Raji (cell line): ENCODE measurements around the gene PLXDC1.

ENCODE experiments used
- POLR2A ChIP-seq: IDR thresholded peaks from 2 replicates; pipeline ENCODE4 v1.6.1; 2011; ENCODE audit warnings: low read depth, low read length, control low read depth; ENCODE audit not compliant: insufficient read depth

PLXDC1 gene

DNA sequence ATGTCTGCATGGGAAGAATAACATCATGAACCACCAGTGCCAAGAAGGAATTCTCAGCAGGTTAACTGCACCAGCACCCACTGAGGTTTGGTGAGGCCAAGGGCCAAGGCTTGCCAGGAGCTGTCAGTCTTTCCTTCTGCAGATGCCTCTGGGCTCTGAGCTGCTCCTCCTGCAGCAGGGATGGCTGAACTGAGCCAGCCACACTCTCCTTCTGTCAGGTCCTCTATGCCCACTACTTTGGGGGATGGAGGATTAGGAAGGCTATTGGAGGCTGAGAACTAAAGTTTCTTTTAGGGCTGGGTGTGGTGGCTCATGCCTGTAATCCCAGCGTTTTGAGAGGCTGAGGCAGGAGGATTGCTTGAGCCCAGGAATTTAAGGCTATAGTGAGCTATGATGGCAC lies 71.6 kb downstream of the PLXDC1 start:
- TF ChIP-seq POLR2A = no peak

DNA sequence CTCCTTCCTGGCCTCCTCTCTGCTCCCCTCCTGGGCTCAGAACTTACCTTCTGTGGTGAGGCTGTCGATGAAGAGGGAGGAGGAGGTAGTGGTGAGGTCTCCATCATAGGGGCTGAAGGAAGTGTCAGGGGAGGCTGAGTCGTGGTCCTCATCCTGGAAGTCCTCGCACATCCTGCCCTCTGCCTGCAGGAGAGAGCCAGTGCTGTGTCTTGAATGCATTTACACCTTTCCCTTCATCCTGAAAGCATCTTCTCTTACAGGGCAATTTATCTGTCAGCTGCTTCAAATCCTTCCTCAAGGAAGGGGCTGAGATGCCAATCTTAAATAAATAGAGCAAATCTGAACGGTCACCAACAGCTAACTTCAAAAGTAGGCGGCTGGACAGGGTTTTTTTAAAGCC lies 73.6 kb downstream of the PLXDC1 start:
- no peak for TF ChIP-seq POLR2A

DNA sequence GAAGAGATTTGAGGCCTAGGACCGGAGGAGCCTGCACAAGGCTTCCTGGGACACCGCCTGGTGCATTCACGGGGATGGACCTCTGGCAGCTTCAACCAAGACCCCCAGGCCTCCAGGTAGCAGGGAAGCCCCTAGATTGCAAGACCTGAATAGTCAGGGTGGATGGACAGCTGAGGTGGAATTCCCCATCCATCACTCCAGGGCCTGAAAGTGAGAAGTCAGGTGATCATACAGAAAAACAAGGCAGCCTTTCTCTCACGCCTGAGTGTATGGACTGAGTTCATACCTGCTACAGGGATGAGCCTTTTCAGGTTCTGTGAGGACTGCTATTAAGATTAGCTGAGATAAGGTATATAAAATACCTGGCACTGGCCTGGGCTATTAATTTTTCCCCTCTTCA lies 74.2 kb downstream of the PLXDC1 start:
- TF ChIP-seq POLR2A = no peak

DNA sequence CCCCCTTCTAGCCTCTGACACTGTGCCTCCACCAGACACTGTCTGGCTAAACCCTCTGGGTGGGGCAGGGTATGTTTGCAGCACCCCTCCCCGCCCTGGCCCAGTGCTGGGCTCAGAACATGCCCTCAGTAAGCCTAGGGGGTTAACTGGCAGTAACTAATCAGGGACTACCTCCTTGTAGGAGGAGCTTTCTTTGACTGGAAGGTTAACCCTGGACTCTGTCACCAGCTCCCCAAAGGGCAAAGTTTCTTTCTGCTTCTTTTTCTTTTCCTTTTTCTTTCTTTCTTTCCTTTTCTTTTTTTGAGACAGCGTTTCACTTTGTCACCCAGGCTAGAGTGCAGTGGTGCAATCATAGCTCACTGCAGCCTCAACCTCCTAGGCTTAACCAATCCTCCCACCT lies 76.8 kb downstream of the PLXDC1 start:
- no peak for TF ChIP-seq POLR2A

DNA sequence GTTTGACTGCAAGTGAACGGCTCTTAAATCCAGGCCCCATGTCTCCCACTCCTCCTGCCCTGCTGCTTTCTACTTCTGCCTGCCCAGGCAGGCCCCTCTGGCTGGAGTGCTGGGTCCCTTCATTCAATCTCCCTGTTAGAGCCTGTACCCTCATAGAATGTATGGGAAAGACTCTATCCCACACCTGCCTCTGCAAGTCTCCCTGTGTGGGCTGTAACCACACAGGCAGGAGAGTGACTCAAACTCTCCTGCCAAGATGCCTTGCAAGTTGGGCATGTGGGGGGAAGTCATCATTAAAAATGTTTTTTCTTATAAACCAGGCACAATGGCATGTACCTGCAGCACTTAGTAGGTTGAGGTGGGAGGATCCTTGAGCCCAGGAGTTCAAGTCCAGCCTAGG lies 77.5 kb downstream of the PLXDC1 start:
- no peak for TF ChIP-seq POLR2A

DNA sequence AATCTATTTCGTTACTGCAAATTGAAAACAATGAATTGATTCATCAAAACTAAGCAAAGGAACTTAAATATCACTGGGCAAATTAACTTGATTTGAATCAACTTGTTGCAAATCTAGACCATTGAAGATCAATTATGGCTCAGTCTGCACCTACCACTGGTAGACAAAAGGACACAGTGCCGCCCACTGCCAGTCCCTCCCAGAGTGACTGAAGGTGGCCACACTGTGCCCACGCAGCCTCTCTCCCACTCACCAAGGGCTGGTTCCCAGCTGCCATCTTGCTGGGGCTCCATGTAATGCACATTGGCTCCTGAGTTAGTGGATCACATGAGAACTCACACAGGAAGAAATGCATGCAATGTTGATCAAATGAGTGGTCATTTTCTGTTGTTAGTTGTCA lies 78.1 kb downstream of the PLXDC1 start:
- TF ChIP-seq POLR2A = no peak

DNA sequence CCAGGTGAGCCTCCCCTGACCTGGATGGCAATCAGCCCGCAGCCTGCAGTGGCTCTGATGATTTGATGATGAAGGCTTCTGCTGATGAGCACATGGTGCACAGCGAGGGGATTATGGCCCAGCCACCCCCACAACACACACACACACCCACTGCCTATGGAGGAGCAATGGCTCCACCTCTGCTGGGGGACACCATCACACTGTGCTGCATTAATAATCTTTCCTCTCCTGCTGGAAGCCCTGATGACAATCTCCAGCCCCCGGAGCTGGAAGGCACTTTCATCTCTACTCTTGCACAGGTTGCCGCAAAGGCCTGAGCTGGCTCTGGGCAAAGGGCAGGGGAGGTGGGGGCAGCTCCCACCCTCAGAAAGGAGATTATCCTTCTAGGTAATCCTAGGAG lies 79.9 kb downstream of the PLXDC1 start:
- no peak for TF ChIP-seq POLR2A

DNA sequence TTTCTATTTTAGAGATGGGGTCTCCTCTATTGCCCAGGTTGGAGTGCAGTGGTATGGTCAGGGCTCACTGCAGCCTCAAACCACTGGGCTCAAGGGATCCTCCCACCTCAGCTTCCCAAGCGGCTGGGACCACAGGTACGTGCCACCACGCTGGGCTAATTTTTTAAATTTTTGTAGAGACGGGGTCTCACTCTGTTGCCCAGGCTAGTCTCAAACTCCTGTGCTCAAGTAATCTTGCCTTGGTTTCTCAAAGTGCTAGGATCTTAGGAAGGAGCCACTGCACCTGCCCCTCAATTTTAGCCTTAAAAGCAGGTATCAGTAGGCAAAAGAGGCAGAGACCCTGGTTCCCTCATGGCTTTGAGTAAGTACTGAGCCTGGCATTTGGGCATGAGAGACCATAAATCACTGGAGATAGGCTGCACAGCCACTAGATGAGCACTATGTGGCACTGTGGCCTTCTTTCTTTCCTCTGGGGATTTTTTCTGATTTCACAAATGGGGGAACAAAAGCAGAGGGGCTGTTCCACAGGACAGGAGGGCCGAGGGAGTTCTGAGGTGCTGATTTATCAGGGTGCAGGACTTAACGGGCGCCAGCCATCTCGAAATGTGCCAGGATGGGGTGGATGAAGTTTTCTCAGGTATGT lies 82.2 kb downstream of the PLXDC1 start:
- no peak for TF ChIP-seq POLR2A

DNA sequence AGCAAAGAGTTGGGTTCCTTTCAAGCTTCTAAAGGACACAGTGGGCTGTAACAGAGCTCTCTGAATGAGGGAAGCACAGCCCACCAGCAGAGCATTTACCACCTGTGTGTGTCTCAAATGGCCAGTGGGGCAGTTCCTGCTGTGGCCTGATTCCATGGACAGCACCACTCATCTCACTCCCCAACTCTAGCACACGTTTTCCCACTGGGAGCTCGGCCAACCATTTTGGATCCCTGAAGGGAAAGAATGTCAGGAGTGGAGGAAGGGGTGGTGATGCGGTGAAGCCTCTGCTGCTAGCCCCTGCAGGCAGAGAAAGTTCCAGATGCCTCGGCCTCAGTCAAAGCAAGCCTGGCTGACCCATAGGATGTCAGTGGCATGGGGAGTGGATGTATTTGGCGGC lies 86.6 kb downstream of the PLXDC1 start:
- no peak for TF ChIP-seq POLR2A

DNA sequence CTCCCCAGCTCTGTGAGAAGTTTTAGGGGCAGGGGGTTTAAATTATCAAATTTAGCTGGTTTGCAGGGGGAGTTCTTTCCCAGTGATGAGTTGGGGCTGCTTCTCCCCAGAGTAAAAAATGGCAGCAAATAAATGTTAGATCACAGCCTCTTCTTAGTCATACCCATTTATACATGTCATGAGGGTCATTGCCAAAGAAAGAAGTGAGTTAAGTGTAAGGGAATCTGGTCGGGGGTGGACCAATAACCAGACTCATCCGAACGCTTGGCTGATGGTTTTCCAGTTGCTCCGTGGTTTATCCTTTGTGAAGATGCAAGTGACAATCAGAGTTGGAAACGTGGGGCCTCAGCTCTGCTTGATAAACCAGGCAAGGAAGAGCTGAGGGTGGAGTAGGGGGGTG lies 87.1 kb downstream of the PLXDC1 start:
- TF ChIP-seq POLR2A = no peak

DNA sequence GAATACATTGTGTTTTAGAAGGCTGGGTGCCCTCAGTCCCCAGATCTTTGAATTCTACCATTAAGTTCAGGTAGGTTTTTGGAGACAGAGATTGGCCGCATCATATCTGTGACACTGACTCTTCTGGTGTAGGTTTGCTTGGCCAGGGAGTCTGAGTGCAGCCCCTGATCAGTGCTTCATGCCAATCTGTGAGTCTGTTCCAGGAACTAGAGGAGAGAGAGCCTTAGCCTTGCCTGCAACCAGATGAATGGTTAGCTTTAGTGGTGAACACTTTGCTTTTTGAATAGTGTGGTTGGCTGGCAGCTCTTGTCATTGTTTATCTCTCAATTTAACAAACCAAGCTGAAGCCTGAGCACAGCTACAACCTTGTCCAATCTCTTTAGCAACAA lies 87.8 kb downstream of the PLXDC1 start:
- TF ChIP-seq POLR2A = no peak

DNA sequence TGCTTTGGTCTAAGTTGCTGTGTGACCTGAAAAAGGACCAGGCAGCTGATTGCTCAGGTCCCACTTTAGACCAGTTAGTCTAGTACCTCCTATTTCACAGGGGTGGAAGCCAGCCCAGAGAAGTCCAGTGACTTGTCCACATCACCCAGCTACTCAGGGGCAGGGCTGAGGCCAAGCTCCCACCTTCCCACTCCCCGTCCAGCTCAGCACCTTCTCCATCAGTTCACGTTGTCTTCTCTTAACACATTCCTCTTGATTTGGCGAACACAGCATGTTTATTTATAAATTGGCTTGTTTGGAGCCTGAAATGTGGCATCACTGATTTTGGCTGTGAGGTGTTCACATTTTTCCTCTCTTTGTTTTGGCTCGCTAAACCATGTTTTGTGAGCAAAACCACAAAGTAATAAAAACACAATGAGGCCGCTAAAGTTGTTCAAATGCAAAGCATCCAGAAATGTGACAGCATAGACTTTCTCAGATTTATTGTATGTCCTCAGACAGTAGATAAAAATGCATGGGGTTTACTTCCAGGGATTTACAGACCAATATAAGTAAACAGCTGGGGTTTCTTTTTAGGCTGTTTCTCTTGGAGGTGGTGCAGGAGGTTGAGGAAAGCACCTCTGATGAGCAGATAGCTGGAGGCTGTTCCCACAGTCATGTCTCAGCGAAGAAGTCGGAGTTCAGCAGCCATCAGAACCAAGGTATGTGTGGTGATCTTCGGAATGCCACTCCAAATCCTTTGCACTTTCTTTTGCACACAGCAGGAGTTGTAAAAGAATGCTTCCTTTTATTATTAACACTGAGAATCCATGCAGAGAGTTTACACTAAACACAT lies 88.4 kb downstream of the PLXDC1 start:
- no peak for TF ChIP-seq POLR2A

DNA sequence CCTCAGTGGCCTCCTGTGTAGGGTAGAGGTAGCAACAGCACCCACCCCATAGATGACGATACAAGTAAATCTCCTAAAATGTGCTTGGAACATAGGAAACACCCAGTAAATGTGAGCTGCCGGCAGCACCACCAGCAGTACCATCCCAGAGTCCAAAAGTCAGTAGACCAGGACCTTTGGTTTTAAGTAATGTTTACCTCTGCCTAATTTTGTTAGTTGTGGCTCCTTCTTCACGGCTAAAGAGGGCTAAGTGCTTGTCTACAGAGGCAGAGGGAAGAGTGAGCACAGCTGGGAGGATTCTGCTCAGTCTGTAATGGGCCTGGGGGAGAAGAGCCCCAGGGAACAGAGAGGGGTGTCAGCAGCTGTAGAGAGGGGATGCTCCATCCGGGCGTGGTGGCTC lies 92.9 kb downstream of the PLXDC1 start:
- no peak for TF ChIP-seq POLR2A

DNA sequence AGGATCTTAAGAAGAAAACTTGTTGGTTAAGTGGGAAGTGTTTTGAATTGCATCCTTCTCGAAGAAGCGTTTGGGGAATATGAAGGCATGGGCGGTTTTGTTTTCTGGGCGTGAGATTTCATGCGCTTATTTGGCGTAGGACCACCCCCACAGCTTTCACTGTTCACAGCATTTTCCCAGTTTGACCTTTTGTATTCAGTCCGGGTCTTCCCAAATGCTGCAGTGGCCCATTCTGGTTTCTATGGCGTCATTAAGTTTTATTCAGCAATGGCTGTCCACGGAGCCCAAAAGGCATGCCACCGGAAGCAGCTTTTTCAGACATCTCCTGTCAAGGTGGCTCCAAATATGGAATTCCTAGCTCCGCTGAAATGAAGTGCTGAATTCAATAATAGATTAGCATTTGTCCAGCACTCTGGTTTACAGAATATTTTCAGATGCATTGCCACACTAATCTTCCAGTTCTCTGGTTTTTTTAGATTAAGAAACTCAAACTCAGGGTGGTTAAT lies 93.7 kb downstream of the PLXDC1 start:
- no peak for TF ChIP-seq POLR2A

DNA sequence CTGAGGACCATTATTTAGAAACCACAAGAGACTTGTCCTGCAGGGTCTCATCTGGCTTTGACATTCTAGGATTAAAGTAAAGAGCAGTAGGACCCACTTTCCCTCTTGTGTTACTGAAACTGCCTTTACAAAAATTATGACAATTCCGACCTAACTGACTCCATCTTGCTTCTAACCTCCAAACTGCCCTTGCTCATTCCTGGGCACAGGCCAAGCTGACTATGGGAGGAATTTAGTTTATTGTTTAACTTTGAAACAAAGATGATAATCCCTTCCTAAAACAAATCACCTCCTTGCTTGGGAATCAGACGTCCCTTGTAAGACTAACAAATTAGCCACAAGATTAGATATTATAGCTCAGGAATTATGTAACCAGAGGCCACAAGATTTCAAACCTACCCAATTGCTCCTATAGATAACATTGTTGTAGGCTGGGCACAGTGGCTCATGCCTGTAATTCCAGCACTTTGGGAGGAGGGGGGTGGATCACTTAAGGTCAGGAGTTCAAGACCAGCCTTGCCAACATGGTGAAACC lies 97.3 kb downstream of the PLXDC1 start:
- no peak for TF ChIP-seq POLR2A

DNA sequence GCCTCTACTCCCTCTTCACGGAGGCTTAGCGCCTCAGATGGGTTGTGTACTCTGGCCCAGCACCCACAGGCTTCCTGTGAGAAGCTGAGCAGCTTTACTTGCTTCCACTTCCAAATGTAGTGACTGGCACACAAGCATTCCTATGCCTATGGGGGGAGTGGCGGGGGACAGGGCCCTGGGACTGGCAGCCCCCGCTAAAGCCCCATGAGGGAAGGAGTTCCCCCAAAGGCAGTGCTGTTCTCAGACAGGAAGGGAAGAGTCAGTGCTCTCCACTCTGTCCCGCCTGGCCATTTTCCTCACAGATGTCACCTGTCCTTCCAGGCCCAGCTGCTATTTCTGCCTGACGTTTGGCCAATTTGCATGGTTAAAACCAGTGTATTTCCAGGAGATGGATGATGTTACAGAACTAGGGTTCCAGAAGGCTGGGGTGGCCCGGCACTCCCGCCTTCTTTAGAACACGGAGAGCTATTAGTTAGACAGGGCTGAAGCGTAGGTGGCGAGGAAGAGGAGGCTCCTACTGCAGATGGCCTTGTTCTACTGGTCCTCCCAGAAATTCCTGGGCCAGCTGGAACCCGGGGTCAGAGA lies 100.3 kb downstream of the PLXDC1 start:
- TF ChIP-seq POLR2A = no peak

DNA sequence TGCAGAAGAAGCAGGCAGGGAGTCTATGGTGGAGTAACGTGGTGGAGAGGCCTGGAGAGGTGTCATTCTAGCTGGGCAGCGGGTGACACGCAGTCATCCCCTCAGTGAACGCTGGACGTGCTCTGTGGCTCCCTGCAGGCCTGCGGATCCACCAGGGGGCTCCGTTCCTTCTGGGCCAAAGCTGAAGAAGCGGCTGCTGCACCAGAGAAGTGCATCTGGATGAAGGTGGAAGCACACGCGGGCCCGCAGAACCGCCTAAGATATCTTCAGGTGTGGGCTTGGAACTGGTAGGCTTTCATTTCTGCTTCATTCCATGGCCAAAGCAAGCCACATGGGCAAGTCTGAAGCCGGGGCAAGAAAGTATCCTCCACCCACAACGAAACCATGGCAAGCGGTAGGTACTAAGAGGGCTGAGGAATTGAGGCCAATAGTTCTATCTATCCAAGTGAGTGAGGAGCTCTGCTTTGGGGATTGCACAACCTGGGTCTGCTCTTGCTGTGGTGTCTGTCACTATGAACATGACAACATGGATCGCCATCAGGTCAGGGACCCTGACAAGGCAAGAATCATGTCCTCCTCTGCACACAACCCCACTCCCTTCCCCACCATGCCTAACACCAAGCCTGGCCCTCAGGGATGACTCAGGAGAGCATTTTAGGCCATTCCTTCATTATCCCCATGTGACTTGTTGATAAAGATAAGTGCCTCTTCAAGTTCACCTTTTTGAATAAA lies 105.3 kb downstream of the PLXDC1 start:
- no peak for TF ChIP-seq POLR2A
